ENCODE measurements around the gene IL19.

IL19 gene

DNA sequence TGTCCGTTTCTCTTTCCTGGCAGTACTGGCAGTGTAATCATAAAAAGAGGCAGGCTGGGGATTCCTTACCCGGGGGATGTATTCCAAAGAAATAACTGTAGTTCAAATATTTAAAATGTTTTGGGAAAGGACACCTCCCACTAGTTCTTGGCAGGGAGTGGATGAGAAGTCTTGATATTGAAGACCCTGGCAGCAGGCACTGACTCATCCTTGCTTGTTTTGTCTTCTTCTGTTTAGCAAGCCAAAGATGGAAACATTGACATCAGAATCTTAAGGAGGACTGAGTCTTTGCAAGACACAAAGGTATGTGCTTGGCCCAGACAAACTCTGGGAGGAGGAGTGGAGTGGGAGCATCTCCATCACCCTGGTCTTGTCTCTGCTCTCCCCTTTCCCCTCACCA lies 95.5 kb downstream of the IL19 start:
- DNase-seq, result no peak

- no peak for DNase-seq
Observed at GRCh38 chr1:206867239-206867638, 96.7 kb downstream of the IL19 start.

DNA sequence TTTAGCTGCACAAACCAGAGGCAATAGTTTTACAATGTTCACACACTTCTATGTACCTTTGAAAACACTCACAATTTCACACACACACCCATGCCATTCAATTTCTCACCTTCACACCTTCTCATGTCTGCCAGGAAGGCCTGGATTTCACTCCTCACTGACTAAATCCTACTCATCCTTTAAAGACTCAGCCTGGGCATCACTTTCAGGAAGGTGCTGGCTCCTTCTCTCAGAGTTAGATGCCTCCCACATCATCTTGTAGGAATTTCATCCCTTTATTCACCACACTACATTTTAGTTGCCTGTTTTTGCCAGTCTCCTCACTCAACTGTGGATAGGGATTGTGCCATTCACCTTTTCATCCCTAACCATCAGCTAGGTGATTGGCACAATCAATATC lies 97.1 kb downstream of the IL19 start:
- DNase-seq, result no peak

DNA sequence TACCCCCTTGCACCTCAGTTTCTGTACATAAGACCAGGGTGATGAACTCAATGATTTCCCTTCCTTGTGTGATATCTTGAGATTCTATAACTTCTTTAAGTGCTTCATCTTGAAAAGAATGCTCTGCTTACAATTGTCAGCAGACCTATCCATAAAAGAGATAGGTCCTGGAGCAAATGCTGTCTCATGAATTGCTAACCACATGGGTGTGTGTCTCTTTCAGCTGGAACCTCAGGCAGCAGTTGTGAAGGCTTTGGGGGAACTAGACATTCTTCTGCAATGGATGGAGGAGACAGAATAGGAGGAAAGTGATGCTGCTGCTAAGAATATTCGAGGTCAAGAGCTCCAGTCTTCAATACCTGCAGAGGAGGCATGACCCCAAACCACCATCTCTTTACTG lies 97.7 kb downstream of the IL19 start:
- DNase-seq, result no peak

GRCh38 chr1:206872139-206872538 lies 101.6 kb downstream of the IL19 start:
- DNase-seq, result no peak

- DNase-seq, result no peak
Observed at GRCh38 chr1:206873603-206874188, 103.1 kb downstream of the IL19 start.

GRCh38 chr1:206875752-206876377 lies 105.3 kb downstream of the IL19 start:
- DNase-seq, result no peak

- DNase-seq, result no peak
Observed at GRCh38 chr1:206878456-206878855, 107.9 kb downstream of the IL19 start.

- DNase-seq, result no peak
Observed at GRCh38 chr1:206880314-206880713, 109.7 kb downstream of the IL19 start.

DNA sequence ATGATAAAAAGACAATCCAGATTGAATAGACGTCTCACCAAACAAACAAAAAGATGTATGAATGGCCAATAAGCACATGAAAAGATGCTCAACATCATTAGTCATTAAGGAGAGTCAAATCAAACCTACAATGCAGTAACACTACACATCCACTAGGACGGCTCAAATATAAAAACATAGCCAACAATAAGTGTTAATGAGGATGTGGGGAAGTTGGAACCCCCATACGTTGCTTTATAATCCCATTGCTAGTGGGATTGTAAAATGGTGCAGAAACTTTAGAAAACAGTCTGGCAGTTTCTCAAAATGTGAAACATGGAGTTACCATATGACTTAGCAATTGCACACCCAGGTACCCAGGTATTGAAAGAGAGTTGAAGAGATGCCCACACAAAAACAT lies 112.0 kb downstream of the IL19 start:
- DNase-seq, result no peak

GRCh38 chr1:206883160-206883559 lies 112.6 kb downstream of the IL19 start:
- DNase-seq, result no peak

- DNase-seq, result no peak
Observed at GRCh38 chr1:206883876-206884275, 113.3 kb downstream of the IL19 start.

DNA sequence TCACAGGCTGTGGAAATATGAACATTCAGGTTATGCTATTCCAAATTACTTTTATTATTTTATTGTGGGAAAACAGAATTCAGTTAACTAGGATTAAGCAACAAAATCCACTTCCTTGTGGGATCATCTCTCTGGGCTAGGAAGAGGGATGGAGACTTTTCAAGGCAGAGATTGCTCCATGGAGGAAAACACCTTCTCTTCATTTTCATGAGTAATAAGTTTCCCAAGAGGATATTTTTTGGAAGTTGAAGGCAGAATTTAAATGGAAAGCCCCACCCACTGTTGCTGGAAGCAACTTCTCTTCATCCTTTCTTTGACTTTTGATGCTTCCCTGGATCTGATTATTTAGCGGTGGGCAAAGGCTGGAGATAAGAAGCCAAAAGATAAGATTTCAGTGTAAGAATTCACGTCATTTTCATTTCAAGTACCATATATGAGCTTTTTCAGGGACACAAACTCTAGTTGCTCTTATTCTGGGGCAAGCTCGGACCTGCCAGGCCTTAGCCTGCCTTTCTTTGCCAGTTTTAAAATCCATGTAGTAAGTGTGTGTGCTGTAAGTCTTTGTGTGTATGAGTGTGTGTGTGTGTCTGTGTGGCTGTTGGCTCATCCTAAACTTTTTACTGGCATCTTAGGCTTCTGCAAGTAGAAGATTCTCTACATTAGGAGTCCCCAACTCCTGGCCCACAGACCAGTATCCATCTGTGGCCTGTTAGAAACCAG lies 114.9 kb downstream of the IL19 start:
- no peak for DNase-seq

DNA sequence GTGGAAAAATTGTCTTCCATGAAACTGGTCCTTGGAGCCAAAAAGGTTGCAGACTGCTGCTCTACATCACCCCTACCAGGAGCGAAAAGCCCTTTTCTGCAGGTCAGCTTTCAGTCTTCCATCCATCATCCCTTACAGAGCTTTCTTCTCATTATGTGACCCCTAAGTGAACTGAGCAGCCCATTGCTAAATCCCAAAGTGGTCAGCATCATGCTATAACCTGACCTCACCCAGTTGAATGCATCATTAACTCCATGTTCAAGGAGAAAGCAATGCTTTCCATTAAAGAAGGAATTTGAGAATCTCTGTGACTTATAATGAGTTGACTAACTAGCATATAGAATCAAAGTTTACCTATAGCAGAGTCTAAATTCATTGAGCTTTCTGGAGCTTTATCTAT lies 116.3 kb downstream of the IL19 start:
- no peak for DNase-seq

GRCh38 chr1:206887701-206888100 lies 117.1 kb downstream of the IL19 start:
- no peak for DNase-seq

- peak; percentile 89 for DNase-seq
Observed at GRCh38 chr1:206890125-206891060, 119.8 kb downstream of the IL19 start.

- DNase-seq, result no peak
Observed at GRCh38 chr1:206891412-206891811, 120.8 kb downstream of the IL19 start.
